GM12878 (cell line): ENCODE results near the gene LMTK3. TPM values are rescaled to one million over a fixed set of nuclear protein-coding genes. Genes with fewer than 3 reads are reported as not detected.

Experiments
- ATAC-seq: fragments of 200-7000 bp; cut with Tn5 transposase; 3 replicates; pipeline ENCODE4 v1.9.1; 2020; ENCODE audit warnings: mild to moderate bottlenecking, moderate library complexity
- BruUV-seq: library from RNA; stranded (reverse); fragments of 400-500 nt; replicated peaks from 2 replicates; lab custom pipeline; 2021; lab: Mats Ljungman, UMichigan
- CTCF ChIA-PET: fragments of 300-600 bp; sonication (Branson Sonifier 250); formaldehyde crosslinking; extraction: SDS; loops from one replicate; lab custom pipeline; 2021; ENCODE audit warnings: inconsistent platforms; lab: Yijun Ruan, JAX
- POLR2A ChIA-PET: fragments of 350-600 bp; formaldehyde crosslinking; extraction: SDS; loops from one replicate; lab custom pipeline; 2021; ENCODE audit warnings: inconsistent platforms; lab: Charles Lee
- RAD21 ChIA-PET: fragments of 300-600 bp; sonication (Branson Sonifier 250); formaldehyde crosslinking; loops from one replicate; lab custom pipeline; 2023; ENCODE audit warnings: antibody characterized with exemption; ENCODE audit not compliant: unreplicated experiment; lab: Charles Lee
- SMC1A ChIA-PET: fragments of 300-600 bp; sonication (Branson Sonifier 250); formaldehyde crosslinking; loops from one replicate; lab custom pipeline; 2023; ENCODE audit not compliant: unreplicated experiment, uncharacterized antibody; lab: Charles Lee
- DNase-seq: peaks from one replicate; pipeline ENCODE4 v3.0.0-alpha.2; 2011; ENCODE audit warnings: low read depth, low spot score
- FAIRE-seq: peaks from 3 replicates; lab custom pipeline; 2011; peaks lifted over from hg19 to GRCh38; lab: Jason Lieb, UNC
- H2AFZ ChIP-seq: 2 replicates; pipeline ENCODE4 v1.6.0; 2011; ENCODE audit warnings: low read depth, low read length, control low read depth; ENCODE audit not compliant: control insufficient read depth
- H3K27ac ChIP-seq: 2 replicates; pipeline ENCODE4 v1.5.1; 2011; ENCODE audit warnings: control low read depth; ENCODE audit not compliant: control insufficient read depth, insufficient read depth
- H3K27me3 ChIP-seq, 2 experiments: replicated peaks in 1 of 2; 2 replicates each; pipeline versions ENCODE4 v1.6.0 to v1.6.1; 2011; ENCODE audit warnings: low read length in 1 of 2; ENCODE audit not compliant: control insufficient read depth in 2 of 2, insufficient read depth in 2 of 2
- H3K36me3 ChIP-seq, 2 experiments: 2 replicates each; pipeline ENCODE4 v1.5.1; 2011; ENCODE audit warnings: low read length in 1 of 2; ENCODE audit not compliant: control insufficient read depth in 2 of 2, insufficient read depth in 2 of 2
- H3K4me1 ChIP-seq: 2 replicates; pipeline ENCODE4 v1.6.1; 2011; ENCODE audit warnings: mild to moderate bottlenecking, low read length, moderate library complexity, mixed read lengths; ENCODE audit not compliant: control insufficient read depth, insufficient read depth
- H3K4me2 ChIP-seq: 2 replicates; pipeline ENCODE4 v1.6.0; 2011; ENCODE audit warnings: control low read depth; ENCODE audit not compliant: control insufficient read depth, insufficient read depth
- H3K4me3 ChIP-seq: fragments of 200-600 bp; sonication (generic); 2 replicates; pipeline ENCODE4 v1.5.1; 2016
- H3K79me2 ChIP-seq: 2 replicates; pipeline ENCODE4 v1.6.0; 2011; ENCODE audit warnings: low read length; ENCODE audit not compliant: control insufficient read depth, insufficient read depth
- H3K9ac ChIP-seq: 2 replicates; pipeline ENCODE4 v1.8.0; 2011; ENCODE audit warnings: low read length, control low read depth, mixed read lengths; ENCODE audit not compliant: control insufficient read depth, insufficient read depth
- H3K9me3 ChIP-seq: replicated peaks from 3 replicates; pipeline ENCODE4 v1.5.1; 2011; ENCODE audit warnings: mild to moderate bottlenecking, low read length; ENCODE audit not compliant: control insufficient read depth, insufficient read depth
- H4K20me1 ChIP-seq: 2 replicates; pipeline ENCODE4 v1.6.0; 2011; ENCODE audit not compliant: control insufficient read depth, insufficient read depth
- BCL11A ChIP-seq: IDR thresholded peaks from 2 replicates; pipeline ENCODE4 v1.6.1; 2011; ENCODE audit warnings: low read depth, low read length
- BHLHE40 ChIP-seq, 2 experiments: fragments of 450-650 bp in 1 of 2; IDR thresholded peaks; 2 replicates each; pipeline ENCODE4 v1.6.1; 2011 to 2017; ENCODE audit warnings: low read depth in 2 of 2, borderline replicate concordance in 1 of 2, improper control_type of control experiment in 1 of 2, low read length in 1 of 2, mild to moderate bottlenecking in 1 of 2
- BRCA1 ChIP-seq: IDR thresholded peaks from 2 replicates; pipeline ENCODE4 v1.6.1; 2011; ENCODE audit warnings: low read depth, low read length, improper control_type of control experiment
- NFXL1 ChIP-seq: fragments of 450-650 bp; IDR thresholded peaks from 2 replicates; pipeline ENCODE4 v1.6.1; 2017; ENCODE audit warnings: antibody characterized with exemption, mild to moderate bottlenecking, borderline replicate concordance
- NFYA ChIP-seq: IDR thresholded peaks from 2 replicates; pipeline ENCODE4 v1.6.1; 2011; ENCODE audit warnings: low read depth, mild to moderate bottlenecking, low read length, improper control_type of control experiment, borderline replicate concordance
- POLR2AphosphoS5 ChIP-seq: IDR thresholded peaks from 2 replicates; pipeline ENCODE4 v1.6.1; 2011; ENCODE audit warnings: mild to moderate bottlenecking, low read length, inconsistent platforms
- RELB ChIP-seq: fragments of 450-650 bp; IDR thresholded peaks from 2 replicates; pipeline ENCODE4 v1.6.1; 2017; ENCODE audit warnings: low read depth, mild to moderate bottlenecking, moderate library complexity
- RUNX3 ChIP-seq: IDR thresholded peaks from 2 replicates; pipeline ENCODE4 v1.6.1; 2012; ENCODE audit warnings: low read length, inconsistent platforms
- SMAD1 ChIP-seq: fragments of 450-650 bp; IDR thresholded peaks from 2 replicates; pipeline ENCODE4 v1.6.1; 2018; ENCODE audit warnings: mild to moderate bottlenecking, low read depth; ENCODE audit not compliant: partially characterized antibody
- TBL1XR1 ChIP-seq: IDR thresholded peaks from 2 replicates; pipeline ENCODE4 v1.6.1; 2012; ENCODE audit warnings: low read depth, low read length, improper control_type of control experiment
- TCF3 ChIP-seq: IDR thresholded peaks from 2 replicates; pipeline ENCODE4 v1.6.1; 2012; ENCODE audit warnings: low read depth, mild to moderate bottlenecking, low read length, borderline replicate concordance; ENCODE audit not compliant: insufficient read depth
- ZBTB11 ChIP-seq: fragments of 450-650 bp; formaldehyde crosslinking; IDR thresholded peaks from 2 replicates; pipeline ENCODE4 v1.5.0; 2022; ENCODE audit warnings: mild to moderate bottlenecking, missing genetic modification characterization
- WGBS: methylation state at CpG from one replicate; pipeline ENCODE4 v1.1.6; 2016; ENCODE audit warnings: low lambda C conversion rate; ENCODE audit not compliant: insufficient replicate concordance, insufficient coverage; ENCODE audit errors: missing lambda C conversion rate; 5-methylcytosine and 5-hydroxymethylcytosine counted together
- in situ Hi-C: fragments of 300-500 bp; cut with MboI; formaldehyde crosslinking; loops from 9 replicates; pipeline ENCODE4 v1.14.3; 2018; ENCODE audit warnings: mixed read lengths
- intact Hi-C: fragments of 100-400 bp; cut with micrococcal nuclease; formaldehyde crosslinking; loops from one replicate; pipeline ENCODE4 v1.14.2; 2022; ENCODE audit not compliant: unreplicated experiment
- polyA plus RNA-seq, 11 experiments: library from polyadenylated mRNA; depleted of rRNA in 4 of 11; unstranded in 6 of 11; stranded (reverse) in 5 of 11; fragments of >200 nt; fragmentation: Nextera tagmentation in 4 of 11; fragmentation: Illumina TruSeq in 1 of 11; extraction: Ambion mirVana in 4 of 11; extraction: Trizol in 1 of 11; gene quantifications; 1 replicate in 1 of 11; 2 replicates in 10 of 11; pipeline versions ENCODE4 v1.2.1 to v1.2.3, GENCODE V29; 2011 to 2016; ENCODE audit warnings: inconsistent platforms in 2 of 11, missing spikeins in 2 of 11, low read depth in 1 of 11
- total RNA-seq, 4 experiments: library from RNA; depleted of rRNA in 3 of 4; stranded (reverse); fragments of >200 nt in 3 of 4; fragmentation: Illumina TruSeq in 1 of 4; extraction: Trizol in 1 of 4; gene quantifications; 2 replicates each; pipeline versions ENCODE4 v1.2.1 to v1.2.3, GENCODE V29; 2013 to 2021

LMTK3 gene
- total and polyA plus RNA-seq, 10 of the 15 experiments (the other 5 are each of a cell fraction or from before 2014, with no cell fraction given): under 0.01 to 0.28 (median 0.04) TPM; not detected in 3

GRCh38 chr19:48491793-48492123 is 19.9 kb downstream of the LMTK3 start:
- no peaks in the 10 kb centered on the region for H3K79me2 ChIP-seq
- peaks cover 1 to 3% of the 10 kb centered on the region in 2 experiments; a peak in 2 of 4 replicates for H3K27me3 ChIP-seq
- 64% methylated on average over 10 of the region's 10 CpGs for WGBS
- no peaks in the 10 kb centered on the region for H3K36me3 ChIP-seq
- no peaks in the 10 kb centered on the region for H4K20me1 ChIP-seq
- POLR2A ChIA-PET: no interaction called here
- no peak overlapping the region for H2AFZ ChIP-seq
- H3K4me1 ChIP-seq: peaks cover 20% of the 10 kb centered on the region
- no peak overlapping the region for H3K4me3 ChIP-seq
- in situ Hi-C loops (no loop called here), intact Hi-C loops (loop anchor here (5.0 kb wide), 1 partner anchor 129 kb away; the partner anchor contains the start of genes SYNGR4 and TMEM143)
- no peak for TF ChIP-seq POLR2AphosphoS5
- no peak for TF ChIP-seq TBL1XR1
- no peak for TF ChIP-seq BRCA1
- no peak for TF ChIP-seq TCF3
- TF ChIP-seq SMAD1: no peak
- no peak for TF ChIP-seq BCL11A
- TF ChIP-seq ZBTB11: no peak
- no peak for TF ChIP-seq RUNX3
- TF ChIP-seq RELB: no peak
- no peak for TF ChIP-seq NFXL1
- TF ChIP-seq NFYA: no peak
- TF ChIP-seq BHLHE40 (IDR thresholded peaks at IDR 0.05; ENCODE audit: borderline replicate concordance in 1 of 2, low read depth in 2 of 2, low read length in 1 of 2): no peak
- H3K4me2 ChIP-seq: no peak overlapping the region
- H3K27ac ChIP-seq: no peak overlapping the region
- ATAC-seq (no peak), DNase-seq (no peak), FAIRE-seq (no peak)
- RAD21 ChIA-PET: interaction anchor here (3.7 kb wide), 1 partner anchor 92 kb away, joined by 42 read pairs; no protein-coding TSS in a partner anchor
- H3K9me3 ChIP-seq: no peaks in the 10 kb centered on the region
- SMC1A ChIA-PET: no interaction called here
- CTCF ChIA-PET: no interaction called here
- H3K9ac ChIP-seq: no peak overlapping the region
- no TSS peak for BruUV-seq
